Neural progenitor cell (in vitro differentiated cells): ENCODE results near the gene SDK1. TPM values are rescaled to one million over a fixed set of nuclear protein-coding genes. Genes with fewer than 3 reads are reported as not detected.
A peak's percentile ranks its signal among the peaks of the same experiment; 100 is the strongest.

Experiments
- DNase-seq: peaks from one replicate; pipeline ENCODE4 v3.0.0-alpha.2; 2016; ENCODE audit warnings: low spot score
- H2AFZ ChIP-seq: fragments of 200-600 bp; sonication (generic); replicated peaks from 2 replicates; pipeline ENCODE4 v1.6.1; 2016; ENCODE audit warnings: antibody characterized with exemption
- H3F3A ChIP-seq: fragments of 200-600 bp; sonication (generic); 2 replicates; pipeline ENCODE4 v1.6.1; 2016; ENCODE audit warnings: antibody characterized with exemption, low read depth
- H3K27ac ChIP-seq: fragments of 200-600 bp; sonication (generic); 2 replicates; pipeline ENCODE4 v1.5.1; 2016; ENCODE audit warnings: mild to moderate bottlenecking
- H3K27me3 ChIP-seq: fragments of 200-600 bp; sonication (generic); 2 replicates; pipeline ENCODE4 v1.6.1; 2016; ENCODE audit warnings: mild to moderate bottlenecking, moderate library complexity
- H3K36me3 ChIP-seq: fragments of 200-600 bp; sonication (generic); 2 replicates; pipeline ENCODE4 v1.5.1; 2016
- H3K4me1 ChIP-seq: fragments of 200-600 bp; sonication (generic); 2 replicates; pipeline ENCODE4 v1.6.1; 2016; ENCODE audit warnings: mixed run types
- H3K4me2 ChIP-seq: fragments of 200-600 bp; sonication (generic); 2 replicates; pipeline ENCODE4 v1.6.1; 2016
- H3K4me3 ChIP-seq: fragments of 200-600 bp; sonication (generic); 2 replicates; pipeline ENCODE4 v1.5.1; 2016
- H3K79me2 ChIP-seq: fragments of 200-600 bp; sonication (generic); 2 replicates; pipeline ENCODE4 v1.6.1; 2016; ENCODE audit warnings: low read depth
- H3K9ac ChIP-seq: fragments of 200-600 bp; sonication (generic); 2 replicates; pipeline ENCODE4 v1.6.1; 2016
- H3K9me3 ChIP-seq: fragments of 200-600 bp; sonication (generic); 2 replicates; pipeline ENCODE4 v1.5.1; 2016; ENCODE audit warnings: low read depth
- H4K20me1 ChIP-seq: fragments of 200-600 bp; sonication (generic); 2 replicates; pipeline ENCODE4 v1.6.1; 2016; ENCODE audit warnings: low read depth
- H3K27ac Mint-ChIP-seq: 3 replicates; pipeline ENCODE4 v1.8.0; 2021; ENCODE audit warnings: mixed read lengths
- H3K27me3 Mint-ChIP-seq: 2 replicates; pipeline ENCODE4 v1.8.0; 2022; ENCODE audit warnings: low read depth, mild to moderate bottlenecking, inconsistent platforms, moderate library complexity, mixed read lengths; ENCODE audit not compliant: insufficient read depth
- H3K36me3 Mint-ChIP-seq: 3 replicates; pipeline ENCODE4 v1.8.0; 2021; ENCODE audit warnings: mixed read lengths
- H3K4me1 Mint-ChIP-seq: 3 replicates; pipeline ENCODE4 v1.8.0; 2021; ENCODE audit warnings: mixed read lengths
- H3K4me3 Mint-ChIP-seq: 3 replicates; pipeline ENCODE4 v1.8.0; 2021; ENCODE audit warnings: mild to moderate bottlenecking, moderate library complexity, mixed read lengths
- H3K9me3 Mint-ChIP-seq: 3 replicates; pipeline ENCODE4 v1.8.0; 2020; ENCODE audit warnings: mixed read lengths
- CTCF ChIP-seq: fragments of 200-600 bp; sonication (generic); IDR thresholded peaks from 2 replicates; pipeline ENCODE4 v1.5.1; 2017; ENCODE audit warnings: antibody characterized with exemption, mild to moderate bottlenecking
- EZH2 ChIP-seq: fragments of 200-600 bp; sonication (generic); IDR thresholded peaks from 2 replicates; pipeline ENCODE4 v1.6.1; 2017; ENCODE audit warnings: antibody characterized with exemption, mild to moderate bottlenecking, moderate library complexity
- EZH2phosphoT487 ChIP-seq: fragments of 200-600 bp; sonication (generic); IDR thresholded peaks from 2 replicates; pipeline ENCODE4 v1.6.1; 2017; ENCODE audit warnings: antibody characterized with exemption
- total RNA-seq: library from RNA; depleted of rRNA; stranded (reverse); fragments of >200 nt; gene quantifications from 2 replicates; pipeline ENCODE4 v1.2.3, GENCODE V29; 2015; ENCODE audit warnings: low replicate concordance

Gene SDK1
- total RNA-seq, 1 donor from 2014 or later, result 4.9 TPM

- no peak overlapping the region for H3K9ac ChIP-seq
- H2AFZ ChIP-seq, result no peak overlapping the region
- no peak overlapping the region for H3K27ac ChIP-seq
- H3K36me3 ChIP-seq, result no peaks in the 10 kb centered on the region
- no peaks in the 10 kb centered on the region for H4K20me1 ChIP-seq
- DNase-seq, result no peak
- no peak overlapping the region for H3K27ac Mint-ChIP-seq
- no peaks in the 10 kb centered on the region for H3K4me1 ChIP-seq
- H3K4me1 Mint-ChIP-seq, result peaks cover 9% of the 10 kb centered on the region
- H3K36me3 Mint-ChIP-seq, result no peaks in the 10 kb centered on the region
- H3K27me3 Mint-ChIP-seq, result peaks cover under 1% of the 10 kb centered on the region
- no peaks in the 10 kb centered on the region for H3K27me3 ChIP-seq
- H3K79me2 ChIP-seq, result no peaks in the 10 kb centered on the region
- H3K9me3 ChIP-seq, result no peaks in the 10 kb centered on the region
- no peak overlapping the region for H3K4me3 ChIP-seq
- no peaks in the 10 kb centered on the region for H3F3A ChIP-seq
- H3K4me3 Mint-ChIP-seq, result no peak overlapping the region
- H3K9me3 Mint-ChIP-seq, result peaks cover 3% of the 10 kb centered on the region
- TF ChIP-seq EZH2phosphoT487 (no peak), EZH2 (no peak), CTCF (no peak)
- H3K4me2 ChIP-seq, result no peak overlapping the region
Measured at GRCh38 chr7:3480197-3480596, 179.1 kb downstream of the SDK1 start.

GRCh38 chr7:3481435-3481834 lies 180.4 kb downstream of the SDK1 start:
- no peaks in the 10 kb centered on the region for H3K4me1 ChIP-seq
- no peaks in the 10 kb centered on the region for H3K27me3 Mint-ChIP-seq

GRCh38 chr7:3482147-3482921 lies 181.3 kb downstream of the SDK1 start:
- no peak overlapping the region for H3K9ac ChIP-seq
- H3K4me3 Mint-ChIP-seq, result no peak overlapping the region
- H3K27ac Mint-ChIP-seq, result no peak overlapping the region
- H3F3A ChIP-seq, result no peaks in the 10 kb centered on the region
- no peaks in the 10 kb centered on the region for H3K36me3 ChIP-seq
- H3K27ac ChIP-seq, result no peak overlapping the region
- no peak overlapping the region for H3K4me2 ChIP-seq
- peaks cover 6% of the 10 kb centered on the region for H3K9me3 Mint-ChIP-seq
- peaks cover 9% of the 10 kb centered on the region for H3K4me1 Mint-ChIP-seq
- H2AFZ ChIP-seq, result no peak overlapping the region
- H3K79me2 ChIP-seq, result no peaks in the 10 kb centered on the region
- DNase-seq, result peak; percentile 77
- no peak overlapping the region for H3K4me3 ChIP-seq
- H3K4me1 ChIP-seq, result no peaks in the 10 kb centered on the region
- TF ChIP-seq EZH2phosphoT487, result no peak
- TF ChIP-seq CTCF, result peak; percentile 78
- H3K27me3 ChIP-seq, result no peaks in the 10 kb centered on the region
- H4K20me1 ChIP-seq, result no peaks in the 10 kb centered on the region
- no peaks in the 10 kb centered on the region for H3K9me3 ChIP-seq
- H3K36me3 Mint-ChIP-seq, result no peaks in the 10 kb centered on the region
- H3K27me3 Mint-ChIP-seq, result no peaks in the 10 kb centered on the region

More at GRCh38 chr7:3481435-3481834, 180.4 kb downstream of the SDK1 start:
- peaks cover 9% of the 10 kb centered on the region for H3K4me1 Mint-ChIP-seq
- no peaks in the 10 kb centered on the region for H3K79me2 ChIP-seq
- no peak for DNase-seq
- no peaks in the 10 kb centered on the region for H3K27me3 ChIP-seq
- no peaks in the 10 kb centered on the region for H4K20me1 ChIP-seq
- no peak overlapping the region for H2AFZ ChIP-seq
- H3F3A ChIP-seq, result no peaks in the 10 kb centered on the region
- no peak overlapping the region for H3K9ac ChIP-seq
- no peak overlapping the region for H3K27ac Mint-ChIP-seq
- no peaks in the 10 kb centered on the region for H3K9me3 ChIP-seq
- H3K4me2 ChIP-seq, result no peak overlapping the region
- H3K4me3 Mint-ChIP-seq, result no peak overlapping the region
- H3K36me3 Mint-ChIP-seq, result no peaks in the 10 kb centered on the region
- H3K4me3 ChIP-seq, result no peak overlapping the region
- TF ChIP-seq EZH2phosphoT487, result no peak
- TF ChIP-seq EZH2, result no peak
- TF ChIP-seq CTCF, result no peak
- no peak overlapping the region for H3K27ac ChIP-seq
- peaks cover 6% of the 10 kb centered on the region for H3K9me3 Mint-ChIP-seq
- H3K36me3 ChIP-seq, result no peaks in the 10 kb centered on the region
